HepG2 (cell line): ENCODE measurements around the gene FBXW2. TPM values are rescaled to one million over a fixed set of nuclear protein-coding genes. Genes with fewer than 3 reads are reported as not detected.

Experiments
- AGO1 ChIP-seq: fragments of 200-400 bp; formaldehyde crosslinking; IDR thresholded peaks from 2 replicates; pipeline ENCODE4 v1.6.1; 2017; ENCODE audit warnings: mild to moderate bottlenecking, low read depth, low read length, moderate library complexity; ENCODE audit not compliant: poor library complexity, severe bottlenecking
- ARHGAP35 ChIP-seq: sonication (generic); formaldehyde crosslinking; IDR thresholded peaks from 2 replicates; pipeline ENCODE4 v1.9.0; 2022; ENCODE audit warnings: mild to moderate bottlenecking, inconsistent platforms, moderate library complexity, missing genetic modification reagents, borderline replicate concordance
- HNF4A ChIP-seq: sonication (generic); formaldehyde crosslinking; IDR thresholded peaks from 2 replicates; pipeline ENCODE4 v1.4.0; 2020; ENCODE audit warnings: missing genetic modification reagents
- JUND ChIP-seq: sonication (generic); formaldehyde crosslinking; IDR thresholded peaks from 2 replicates; pipeline ENCODE4 v1.8.0; 2022; ENCODE audit warnings: mild to moderate bottlenecking, missing genetic modification reagents
- MZF1 ChIP-seq: sonication (generic); formaldehyde crosslinking; IDR thresholded peaks from 2 replicates; pipeline ENCODE4 v1.8.1; 2023; ENCODE audit warnings: mild to moderate bottlenecking, missing genetic modification reagents, borderline replicate concordance
- NFKB2 ChIP-seq: sonication (generic); formaldehyde crosslinking; IDR thresholded peaks from 2 replicates; pipeline ENCODE4 v1.4.0; 2020; ENCODE audit warnings: missing genetic modification reagents, borderline replicate concordance
- PPARG ChIP-seq: conservative IDR thresholded peaks from 2 replicates; pipeline ENCODE4 v1.6.1; 2016; ENCODE audit warnings: missing biosample characterization, missing genetic modification reagents
- SOX13 ChIP-seq, 3 experiments: fragments of 450-650 bp in 1 of 3; sonication (generic) in 1 of 3; formaldehyde crosslinking in 1 of 3; IDR thresholded peaks in 2 of 3; conservative IDR thresholded peaks in 1 of 3; 2 replicates each; pipeline versions ENCODE4 v1.5.0 to v1.6.1; 2016 to 2020; ENCODE audit warnings: antibody characterized with exemption in 1 of 3, mild to moderate bottlenecking in 1 of 3, missing compliant biosample characterization in 1 of 3, missing genetic modification reagents in 1 of 3, moderate library complexity in 1 of 3
- TBX3 ChIP-seq: fragments of 450-650 bp; IDR thresholded peaks from 2 replicates; pipeline ENCODE4 v1.6.1; 2017; ENCODE audit warnings: antibody characterized with exemption, mild to moderate bottlenecking, inconsistent platforms, borderline replicate concordance
- TEAD2 ChIP-seq: sonication (generic); formaldehyde crosslinking; IDR thresholded peaks from 2 replicates; pipeline ENCODE4 v1.9.0; 2021; ENCODE audit warnings: missing genetic modification reagents
- TRIM24 ChIP-seq: sonication (generic); formaldehyde crosslinking; IDR thresholded peaks from 2 replicates; pipeline ENCODE4 v1.8.0; 2022; ENCODE audit warnings: mild to moderate bottlenecking, missing genetic modification reagents
- ZNF256 ChIP-seq: sonication (generic); formaldehyde crosslinking; conservative IDR thresholded peaks from 2 replicates; pipeline ENCODE4 v1.4.0; 2020; ENCODE audit warnings: missing genetic modification reagents
- ZNF558 ChIP-seq: sonication (generic); formaldehyde crosslinking; IDR thresholded peaks from 2 replicates; pipeline ENCODE4 v1.9.0; 2022; ENCODE audit warnings: mild to moderate bottlenecking, missing genetic modification reagents, borderline replicate concordance
- ZNF773 ChIP-seq: sonication (generic); formaldehyde crosslinking; IDR thresholded peaks from 2 replicates; pipeline ENCODE4 v1.4.0; 2020; ENCODE audit warnings: missing genetic modification reagents, borderline replicate concordance
- ZNF816 ChIP-seq: sonication (generic); formaldehyde crosslinking; IDR thresholded peaks from 2 replicates; pipeline ENCODE4 v1.8.0; 2022; ENCODE audit warnings: missing genetic modification reagents, mild to moderate bottlenecking, borderline replicate concordance
- ZSCAN22 ChIP-seq: sonication (generic); formaldehyde crosslinking; IDR thresholded peaks from 2 replicates; pipeline ENCODE4 v1.4.0; 2020; ENCODE audit warnings: mild to moderate bottlenecking, missing genetic modification reagents
- polyA plus RNA-seq, 8 experiments: library from polyadenylated mRNA; depleted of rRNA in 3 of 8; stranded (reverse) in 7 of 8; unstranded in 1 of 8; fragments of >200 nt; fragmentation: Illumina TruSeq in 4 of 8; extraction: Trizol in 4 of 8; gene quantifications; 2 replicates each; pipeline versions ENCODE4 v1.2.1 to v1.2.3, GENCODE V29; 2011 to 2016; ENCODE audit warnings: low read depth in 4 of 8, missing spikeins in 1 of 8, mixed read lengths in 1 of 8; ENCODE audit not compliant: insufficient read depth in 1 of 8
- total RNA-seq, 5 experiments: library from RNA; depleted of rRNA; stranded (reverse); fragments of >200 nt; fragmentation: Illumina TruSeq; extraction: Trizol; gene quantifications; 2 replicates each; pipeline ENCODE4 v1.2.3, GENCODE V29; 2016; ENCODE audit warnings: low read depth in 1 of 5
- TF ChIP-seq, protein P1 (sequence below): sonication (generic); formaldehyde crosslinking; conservative IDR thresholded peaks from 2 replicates; pipeline ENCODE4 v1.8.1; 2023; ENCODE audit warnings: missing genetic modification reagents
- TF ChIP-seq, protein P2 (sequence below), 2 experiments: fragments of 450-650 bp in 1 of 2; sonication (generic) in 1 of 2; formaldehyde crosslinking; IDR thresholded peaks; 2 replicates each; pipeline versions ENCODE4 v1.5.0 to v1.8.0; 2020 to 2022; ENCODE audit warnings: mild to moderate bottlenecking in 1 of 2, missing genetic modification reagents in 1 of 2
- TF ChIP-seq, protein P3 (sequence below): sonication (generic); formaldehyde crosslinking; IDR thresholded peaks from 2 replicates; pipeline ENCODE4 v1.4.0; 2020; ENCODE audit warnings: missing genetic modification reagents, borderline replicate concordance
- TF ChIP-seq, protein P4 (sequence below): sonication (generic); formaldehyde crosslinking; IDR thresholded peaks from 2 replicates; pipeline ENCODE4 v1.4.0; 2020; ENCODE audit warnings: missing genetic modification reagents
- TF ChIP-seq, protein P5 (sequence below): IDR thresholded peaks from 2 replicates; pipeline ENCODE4 v1.6.1; 2016

Gene FBXW2
- total and polyA plus RNA-seq, 2 of the 13 experiments (the other 11 are each of a cell fraction or from before 2014, with no cell fraction given): 35.4 to 43.1 TPM

DNA sequence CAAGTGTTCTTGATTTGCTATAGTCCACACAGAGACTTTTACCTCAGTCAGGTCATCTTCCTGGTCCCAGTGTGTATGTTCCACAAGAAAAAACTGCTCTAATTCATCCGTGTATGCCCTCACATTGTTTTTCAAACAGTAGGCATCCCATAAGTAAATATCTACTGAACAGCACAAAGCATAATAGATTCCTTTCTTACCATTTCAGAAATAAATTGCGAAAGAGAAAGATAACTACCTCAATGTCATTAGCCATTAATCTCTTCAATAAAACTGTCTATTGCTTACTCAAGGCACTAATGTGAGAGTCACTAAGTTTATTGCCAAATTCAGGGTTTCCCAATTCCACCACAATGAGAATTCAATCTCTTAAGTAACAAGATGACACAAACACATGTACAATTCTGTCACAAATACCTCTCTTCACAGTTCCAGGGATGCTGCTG is 9.6 kb downstream of the FBXW2 start (continued):
- TF ChIP-seq, protein P1, sequence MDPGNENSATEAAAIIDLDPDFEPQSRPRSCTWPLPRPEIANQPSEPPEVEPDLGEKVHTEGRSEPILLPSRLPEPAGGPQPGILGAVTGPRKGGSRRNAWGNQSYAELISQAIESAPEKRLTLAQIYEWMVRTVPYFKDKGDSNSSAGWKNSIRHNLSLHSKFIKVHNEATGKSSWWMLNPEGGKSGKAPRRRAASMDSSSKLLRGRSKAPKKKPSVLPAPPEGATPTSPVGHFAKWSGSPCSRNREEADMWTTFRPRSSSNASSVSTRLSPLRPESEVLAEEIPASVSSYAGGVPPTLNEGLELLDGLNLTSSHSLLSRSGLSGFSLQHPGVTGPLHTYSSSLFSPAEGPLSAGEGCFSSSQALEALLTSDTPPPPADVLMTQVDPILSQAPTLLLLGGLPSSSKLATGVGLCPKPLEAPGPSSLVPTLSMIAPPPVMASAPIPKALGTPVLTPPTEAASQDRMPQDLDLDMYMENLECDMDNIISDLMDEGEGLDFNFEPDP: no peak
- TF ChIP-seq TBX3 (0 out of 2 replicates have a peak, but pooled peaks have one; percentile 32), ZNF558 (CRISPR knock-in tag) (no peak), HNF4A (CRISPR knock-in tag) (peak; percentile 4; the same call in 1 of the 2 replicates), NFKB2 (no peak), TRIM24 (CRISPR knock-in tag) (no peak), MZF1 (CRISPR knock-in tag) (no peak), ZNF816 (CRISPR knock-in tag) (no peak), TEAD2 (no peak), ZNF256 (CRISPR knock-in tag) (no peak), AGO1 (no peak), JUND (CRISPR knock-in tag) (no peak), ZSCAN22 (CRISPR knock-in tag) (no peak), ZNF773 (no peak), PPARG (CRISPR knock-in tag) (no peak), ARHGAP35 (CRISPR knock-in tag) (no peak), SOX13 (IDR thresholded peaks at IDR 0.05) (0 out of 2 replicates have a peak, but pooled peaks have one; percentile 45), SOX13 (CRISPR knock-in tag; conservative IDR thresholded peaks at IDR 0.05 in 1 of 2, IDR thresholded peaks at IDR 0.05 in 1 of 2) (peak in 1 of 2 experiments; percentile 98; a peak in 2 of 4 replicates)
- TF ChIP-seq, protein P2, sequence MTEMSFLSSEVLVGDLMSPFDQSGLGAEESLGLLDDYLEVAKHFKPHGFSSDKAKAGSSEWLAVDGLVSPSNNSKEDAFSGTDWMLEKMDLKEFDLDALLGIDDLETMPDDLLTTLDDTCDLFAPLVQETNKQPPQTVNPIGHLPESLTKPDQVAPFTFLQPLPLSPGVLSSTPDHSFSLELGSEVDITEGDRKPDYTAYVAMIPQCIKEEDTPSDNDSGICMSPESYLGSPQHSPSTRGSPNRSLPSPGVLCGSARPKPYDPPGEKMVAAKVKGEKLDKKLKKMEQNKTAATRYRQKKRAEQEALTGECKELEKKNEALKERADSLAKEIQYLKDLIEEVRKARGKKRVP (CRISPR knock-in tag; IDR thresholded peaks at IDR 0.05): no peak
- TF ChIP-seq, protein P3, sequence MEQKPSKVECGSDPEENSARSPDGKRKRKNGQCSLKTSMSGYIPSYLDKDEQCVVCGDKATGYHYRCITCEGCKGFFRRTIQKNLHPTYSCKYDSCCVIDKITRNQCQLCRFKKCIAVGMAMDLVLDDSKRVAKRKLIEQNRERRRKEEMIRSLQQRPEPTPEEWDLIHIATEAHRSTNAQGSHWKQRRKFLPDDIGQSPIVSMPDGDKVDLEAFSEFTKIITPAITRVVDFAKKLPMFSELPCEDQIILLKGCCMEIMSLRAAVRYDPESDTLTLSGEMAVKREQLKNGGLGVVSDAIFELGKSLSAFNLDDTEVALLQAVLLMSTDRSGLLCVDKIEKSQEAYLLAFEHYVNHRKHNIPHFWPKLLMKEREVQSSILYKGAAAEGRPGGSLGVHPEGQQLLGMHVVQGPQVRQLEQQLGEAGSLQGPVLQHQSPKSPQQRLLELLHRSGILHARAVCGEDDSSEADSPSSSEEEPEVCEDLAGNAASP (CRISPR knock-in tag): peak; percentile 66; the same call in 1 of the 2 replicates
- TF ChIP-seq, protein P4, sequence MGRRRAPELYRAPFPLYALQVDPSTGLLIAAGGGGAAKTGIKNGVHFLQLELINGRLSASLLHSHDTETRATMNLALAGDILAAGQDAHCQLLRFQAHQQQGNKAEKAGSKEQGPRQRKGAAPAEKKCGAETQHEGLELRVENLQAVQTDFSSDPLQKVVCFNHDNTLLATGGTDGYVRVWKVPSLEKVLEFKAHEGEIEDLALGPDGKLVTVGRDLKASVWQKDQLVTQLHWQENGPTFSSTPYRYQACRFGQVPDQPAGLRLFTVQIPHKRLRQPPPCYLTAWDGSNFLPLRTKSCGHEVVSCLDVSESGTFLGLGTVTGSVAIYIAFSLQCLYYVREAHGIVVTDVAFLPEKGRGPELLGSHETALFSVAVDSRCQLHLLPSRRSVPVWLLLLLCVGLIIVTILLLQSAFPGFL (CRISPR knock-in tag): no peak
- TF ChIP-seq, protein P5, sequence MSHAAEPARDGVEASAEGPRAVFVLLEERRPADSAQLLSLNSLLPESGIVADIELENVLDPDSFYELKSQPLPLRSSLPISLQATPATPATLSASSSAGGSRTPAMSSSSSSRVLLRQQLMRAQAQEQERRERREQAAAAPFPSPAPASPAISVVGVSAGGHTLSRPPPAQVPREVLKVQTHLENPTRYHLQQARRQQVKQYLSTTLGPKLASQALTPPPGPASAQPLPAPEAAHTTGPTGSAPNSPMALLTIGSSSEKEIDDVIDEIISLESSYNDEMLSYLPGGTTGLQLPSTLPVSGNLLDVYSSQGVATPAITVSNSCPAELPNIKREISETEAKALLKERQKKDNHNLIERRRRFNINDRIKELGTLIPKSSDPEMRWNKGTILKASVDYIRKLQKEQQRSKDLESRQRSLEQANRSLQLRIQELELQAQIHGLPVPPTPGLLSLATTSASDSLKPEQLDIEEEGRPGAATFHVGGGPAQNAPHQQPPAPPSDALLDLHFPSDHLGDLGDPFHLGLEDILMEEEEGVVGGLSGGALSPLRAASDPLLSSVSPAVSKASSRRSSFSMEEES: no peak
